Lower lobe of right lung (tissue), 2 donors: ENCODE results near the gene FBXO7. TPM values are rescaled to one million over a fixed set of nuclear protein-coding genes. Genes with fewer than 3 reads are reported as not detected.
"Not testable (repeated sequence)": the region's sequence is repeated elsewhere in the genome, so short reads cannot be mapped to it uniquely, and the experiment has no call there.

Experiments
- ATAC-seq, 2 donors: fragments of 200-7000 bp; cut with Tn5 transposase; one replicate each; pipeline ENCODE4 v1.9.1; 2020 to 2022; ENCODE audit warnings: mild to moderate bottlenecking in 2 of 2, moderate library complexity in 2 of 2
- DNase-seq: peaks from one replicate; pipeline ENCODE4 v3.0.0-alpha.2; 2020
- H3K27ac ChIP-seq: fragments of 200-600 bp; one replicate; pipeline ENCODE4 v1.8.0; 2022
- H3K27me3 ChIP-seq: fragments of 200-600 bp; one replicate; pipeline ENCODE4 v1.8.0; 2022; ENCODE audit warnings: low read depth
- H3K36me3 ChIP-seq: fragments of 200-600 bp; one replicate; pipeline ENCODE4 v1.8.0; 2022; ENCODE audit warnings: mild to moderate bottlenecking
- H3K4me1 ChIP-seq: fragments of 200-600 bp; one replicate; pipeline ENCODE4 v1.8.0; 2022
- H3K4me3 ChIP-seq: fragments of 200-600 bp; one replicate; pipeline ENCODE4 v1.8.0; 2022; ENCODE audit warnings: mild to moderate bottlenecking
- H3K9me3 ChIP-seq: fragments of 200-600 bp; one replicate; pipeline ENCODE4 v1.8.0; 2022
- CTCF ChIP-seq: fragments of 200-600 bp; IDR thresholded peaks from one replicate; pipeline ENCODE4 v1.8.0; 2022; ENCODE audit warnings: antibody characterized with exemption, mild to moderate bottlenecking
- intact Hi-C: fragments of 100-400 bp; cut with DNase I; formaldehyde crosslinking; loops from one replicate; pipeline ENCODE4 v1.11.0; 2022
- total RNA-seq: library from RNA; stranded (reverse); fragmentation: NEBNext Ultra II Directional; extraction: Animal tissue kit (Norgen Biotek cat#: 25700); gene quantifications from one replicate; pipeline ENCODE4 v1.2.1, GENCODE V29; 2021
- donor health status: DM: no; HTN: yes; CAD: no; lungs with severe emphysema.

The FBXO7 gene
- total RNA-seq, 1 donor from 2014 or later, result 93.2 TPM

- no peaks in the 10 kb centered on the region for H3K9me3 ChIP-seq
- no peaks in the 10 kb centered on the region for H3K27me3 ChIP-seq
- peak overlapping the region; percentile 88 for H3K4me3 ChIP-seq
- TF ChIP-seq CTCF, result peak; percentile 64
- H3K36me3 ChIP-seq, result no peaks in the 10 kb centered on the region
- intact Hi-C loops, result no loop called here
- DNase-seq (no peak), ATAC-seq (peak; percentile 17 to 40)
- peaks cover 35% of the 10 kb centered on the region for H3K4me1 ChIP-seq
- no peak overlapping the region for H3K27ac ChIP-seq
Measured at GRCh38 chr22:32473388-32473952, 1.1 kb upstream of the FBXO7 start.

- TF ChIP-seq CTCF, result no peak
- H3K9me3 ChIP-seq, result no peaks in the 10 kb centered on the region
- H3K36me3 ChIP-seq, result peaks cover 17% of the 10 kb centered on the region
- ATAC-seq (peak; percentile 22 to 42), DNase-seq (peak; percentile 50)
- intact Hi-C loops, result no loop called here
- peaks cover 42% of the 10 kb centered on the region for H3K4me1 ChIP-seq
- H3K27ac ChIP-seq, result peak overlapping the region; percentile 100
- no peaks in the 10 kb centered on the region for H3K27me3 ChIP-seq
- H3K4me3 ChIP-seq, result peak overlapping the region; percentile 88
Measured at GRCh38 chr22:32475468-32476010, 928 bp downstream of the FBXO7 start.

DNA sequence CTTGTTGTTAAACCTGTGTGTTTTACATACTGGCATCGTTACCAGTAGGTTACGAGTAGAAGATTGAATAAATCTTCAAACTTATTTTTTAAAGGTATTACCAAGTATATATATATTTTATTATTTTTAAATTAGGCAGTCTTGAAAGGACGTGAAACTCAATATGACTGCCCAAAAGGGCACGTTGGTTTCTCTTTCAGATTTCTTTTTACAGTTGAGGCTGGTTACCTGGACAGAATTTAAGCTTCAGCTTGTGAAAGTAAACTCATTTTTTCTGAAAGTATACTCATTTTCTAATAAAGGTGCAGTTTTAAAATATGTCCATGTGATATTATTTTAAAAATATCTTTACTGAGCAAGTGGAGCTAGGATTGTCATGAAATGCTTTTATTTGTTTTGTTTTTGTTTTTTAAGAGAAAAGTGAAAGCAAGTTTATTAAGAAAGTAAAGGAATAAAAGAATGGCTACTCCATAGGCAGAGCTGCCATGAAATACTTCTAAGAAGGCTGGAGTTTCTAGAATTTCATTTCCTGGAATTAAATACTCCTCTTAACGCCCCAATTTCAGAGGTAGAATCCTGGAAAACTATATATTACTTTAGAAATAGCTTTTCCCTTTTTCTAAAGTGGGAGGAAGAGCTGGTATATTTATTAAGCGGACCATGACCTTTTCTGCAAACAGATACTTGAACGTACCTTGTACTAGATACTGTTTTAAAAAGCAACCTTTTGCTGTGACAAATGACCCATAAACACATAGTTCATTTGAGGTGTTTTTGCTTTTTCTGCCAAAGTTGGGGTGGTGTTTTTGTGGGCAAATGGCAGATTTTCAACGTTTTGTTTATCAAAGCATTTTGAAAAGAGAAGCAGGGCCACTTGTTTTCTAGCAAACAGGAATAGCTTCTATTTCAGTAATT lies 1.9 kb downstream of the FBXO7 start:
- Histone ChIP-seq H3K4me1 (peaks cover 42% of the 10 kb centered on the region), H3K4me3 (peak overlapping the region; percentile 88), H3K36me3 (peaks cover 21% of the 10 kb centered on the region), H3K9me3 (no peaks in the 10 kb centered on the region), H3K27ac (peak overlapping the region; percentile 100), H3K27me3 (no peaks in the 10 kb centered on the region)
- ATAC-seq (no peak), DNase-seq (no peak)
- no peak for TF ChIP-seq CTCF
- intact Hi-C loops, result no loop called here

DNA sequence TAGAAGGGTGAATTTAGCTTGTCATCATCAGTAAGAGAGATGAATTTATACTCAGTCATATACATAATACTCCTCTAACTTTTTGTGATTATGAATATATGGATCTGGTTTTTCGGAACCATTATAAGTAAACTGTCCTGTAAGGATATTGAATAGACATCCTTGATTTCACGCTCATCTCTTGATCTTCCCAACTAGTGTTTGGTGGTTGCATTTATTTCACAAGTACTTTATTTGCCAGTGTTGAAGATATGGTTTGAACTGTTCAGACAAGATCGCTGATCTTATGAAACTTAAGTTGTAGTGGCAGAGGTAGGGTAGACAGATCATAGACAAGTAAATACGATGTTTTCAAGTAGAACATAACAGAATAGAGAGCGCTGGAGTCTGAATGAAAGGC lies 3.0 kb downstream of the FBXO7 start:
- ATAC-seq, result no peak
- DNase-seq, result no peak
- Histone ChIP-seq H3K27ac (no peak overlapping the region), H3K9me3 (no peaks in the 10 kb centered on the region), H3K4me3 (no peak overlapping the region), H3K4me1 (peaks cover 52% of the 10 kb centered on the region), H3K36me3 (peaks cover 21% of the 10 kb centered on the region), H3K27me3 (no peaks in the 10 kb centered on the region)
- intact Hi-C loops, result no loop called here
- TF ChIP-seq CTCF, result no peak

GRCh38 chr22:32478552-32478951 lies 3.9 kb downstream of the FBXO7 start:
- H3K9me3 ChIP-seq, H3K4me3 ChIP-seq, H3K27ac ChIP-seq, H3K27me3 ChIP-seq, ATAC-seq, intact Hi-C loops, DNase-seq: not testable (repeated sequence)
- Histone ChIP-seq H3K4me1 (peaks cover 56% of the 10 kb centered on the region), H3K36me3 (peaks cover 24% of the 10 kb centered on the region)

DNA sequence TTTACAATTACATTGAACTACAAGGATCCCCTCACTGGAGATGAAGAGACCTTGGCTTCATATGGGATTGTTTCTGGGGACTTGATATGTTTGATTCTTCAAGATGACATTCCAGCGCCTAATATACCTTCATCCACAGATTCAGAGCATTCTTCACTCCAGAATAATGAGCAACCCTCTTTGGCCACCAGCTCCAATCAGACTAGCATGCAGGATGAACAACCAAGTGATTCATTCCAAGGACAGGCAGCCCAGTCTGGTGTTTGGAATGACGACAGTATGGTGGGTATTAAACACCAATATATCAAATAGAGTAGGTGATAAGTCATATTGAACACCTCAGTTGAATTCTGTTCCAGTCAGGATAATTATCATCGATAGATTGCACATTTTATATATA lies 4.4 kb downstream of the FBXO7 start:
- Histone ChIP-seq H3K4me1 (peaks cover 56% of the 10 kb centered on the region), H3K9me3 (no peaks in the 10 kb centered on the region), H3K27me3 (no peaks in the 10 kb centered on the region), H3K4me3 (no peak overlapping the region), H3K27ac (no peak overlapping the region), H3K36me3 (peaks cover 28% of the 10 kb centered on the region)
- ATAC-seq, result no peak
- TF ChIP-seq CTCF, result no peak
- no peak for DNase-seq
- intact Hi-C loops, result no loop called here
